Right lobe of liver (tissue), 6 donors: Measurements from ENCODE around the gene MYO16. TPM values are rescaled to one million over a fixed set of nuclear protein-coding genes. Genes with fewer than 3 reads are reported as not detected.

Experiments used
- ATAC-seq, 4 donors: fragments of 200-7000 bp; cut with Tn5 transposase; one replicate each; pipeline ENCODE4 v1.9.1; 2020; ENCODE audit warnings: mild to moderate bottlenecking in 4 of 4, moderate library complexity in 4 of 4
- DNase-seq, 3 donors: peaks; one replicate each; pipeline ENCODE4 v3.0.0-alpha.2; 2020
- H3K27ac ChIP-seq, 3 donors: fragments of 200-600 bp; one replicate each; pipeline ENCODE4 v1.8.0; 2022
- H3K27me3 ChIP-seq, 2 donors: fragments of 200-600 bp; one replicate each; pipeline ENCODE4 v1.8.0; 2022
- H3K36me3 ChIP-seq, 4 donors: fragments of 200-600 bp; sonication (generic) in 1 of 4; one replicate each; pipeline versions ENCODE4 v1.5.1 to v1.8.0; 2017 to 2022; ENCODE audit warnings: control low read depth in 1 of 4
- H3K4me1 ChIP-seq, 4 donors: fragments of 200-600 bp; sonication (generic) in 1 of 4; one replicate each; pipeline versions ENCODE4 v1.5.1 to v1.8.0; 2017 to 2022; ENCODE audit warnings: control low read depth in 1 of 4
- H3K4me3 ChIP-seq, 3 donors: fragments of 200-600 bp; one replicate each; pipeline ENCODE4 v1.8.0; 2022
- H3K9me3 ChIP-seq, 4 donors: fragments of 200-600 bp; sonication (generic) in 1 of 4; one replicate each; pipeline versions ENCODE4 v1.5.1 to v1.8.0; 2017 to 2022; ENCODE audit warnings: control low read depth in 1 of 4
- CTCF ChIP-seq, 4 donors: fragments of 200-600 bp in 3 of 4; fragments of 450-650 bp in 1 of 4; IDR thresholded peaks; one replicate each; pipeline versions ENCODE4 v1.5.1 to v1.8.0; 2016 to 2022; ENCODE audit warnings: antibody characterized with exemption in 4 of 4, mild to moderate bottlenecking in 2 of 4
- POLR2A ChIP-seq: fragments of 450-650 bp; IDR thresholded peaks from one replicate; pipeline ENCODE4 v1.6.1; 2017; ENCODE audit warnings: antibody characterized with exemption, mild to moderate bottlenecking
- WGBS: methylation state at CpG from one replicate; pipeline ENCODE4 v1.1.6; 2018; ENCODE audit warnings: low coverage, low lambda C conversion rate; ENCODE audit not compliant: insufficient coverage; ENCODE audit errors: missing lambda C conversion rate; 5-methylcytosine and 5-hydroxymethylcytosine counted together
- intact Hi-C, 2 donors: fragments of 100-400 bp; cut with DNase I; formaldehyde crosslinking; loops; one replicate each; pipeline versions ENCODE4 v1.11.2 to v1.14.1; 2022
- total RNA-seq, 6 experiments: library from RNA; depleted of rRNA in 2 of 6; stranded (reverse); fragments of >200 nt in 2 of 6; fragmentation: NEBNext Ultra II Directional in 3 of 6; extraction: Animal tissue kit (Norgen Biotek cat#: 25700) in 3 of 6; gene quantifications; one replicate each; pipeline versions ENCODE4 v1.1.0 to v1.2.4, GENCODE V29; 2016 to 2023
- donor health status: DM: no; HTN: yes; CAD: no.
- donor health status: DM: no; HTN: no; CAD: no.
- donor health status: DM: no; HTN: no; CAD: no.
- donor health status: DM: no; HTN: yes; CAD: no.
- donor health status: DM: no; HTN: yes; CAD: no.

Gene MYO16
- total RNA-seq, 6 experiments from 2014 or later = 0.43 to 2.7 (median 0.93) TPM

- no peaks in the 10 kb centered on the region for H3K27me3 ChIP-seq
- H3K36me3 ChIP-seq = no peaks in the 10 kb centered on the region
- intact Hi-C loops = no loop called here
- no peak for TF ChIP-seq CTCF (IDR thresholded peaks at IDR 0.05)
- TF ChIP-seq POLR2A = no peak
- no peak overlapping the region for H3K4me3 ChIP-seq
- H3K27ac ChIP-seq = no peak overlapping the region
- no peak for DNase-seq
- no peaks in the 10 kb centered on the region for H3K4me1 ChIP-seq
- no peaks in the 10 kb centered on the region for H3K9me3 ChIP-seq
- no peak for ATAC-seq
- whole genome bisulfite sequencing = 84% methylated on average over 4 of the region's 4 CpGs
Observed at GRCh38 chr13:108610507-108610906, 18.9 kb upstream of the MYO16 start.

- Histone ChIP-seq H3K4me3 (no peak overlapping the region), H3K9me3 (no peaks in the 10 kb centered on the region), H3K27me3 (no peaks in the 10 kb centered on the region), H3K36me3 (no peaks in the 10 kb centered on the region), H3K27ac (no peak overlapping the region), H3K4me1 (no peaks in the 10 kb centered on the region)
- TF ChIP-seq POLR2A (no peak), CTCF (IDR thresholded peaks at IDR 0.05) (no peak)
- no peak for ATAC-seq
- intact Hi-C loops = no loop called here
- no peak for DNase-seq
- 42% methylated on average over 3 of the region's 3 CpGs for WGBS
Observed at GRCh38 chr13:108615241-108615640, 14.2 kb upstream of the MYO16 start.

- intact Hi-C loops = no loop called here
Observed at GRCh38 chr13:108618233-108618632, 11.2 kb upstream of the MYO16 start.

GRCh38 chr13:108621462-108621861 lies 7.9 kb upstream of the MYO16 start:
- Histone ChIP-seq H3K27me3 (no peaks in the 10 kb centered on the region), H3K27ac (no peak overlapping the region), H3K4me3 (no peak overlapping the region), H3K4me1 (no peaks in the 10 kb centered on the region), H3K9me3 (no peaks in the 10 kb centered on the region), H3K36me3 (no peaks in the 10 kb centered on the region)
- WGBS = 49% methylated on average over 7 of the region's 7 CpGs
- ATAC-seq (no peak), DNase-seq (no peak)
- intact Hi-C loops = no loop called here
- TF ChIP-seq POLR2A (no peak), CTCF (IDR thresholded peaks at IDR 0.05) (no peak)

More at GRCh38 chr13:108618233-108618632, 11.2 kb upstream of the MYO16 start:
- no peaks in the 10 kb centered on the region for H3K9me3 ChIP-seq
- H3K27ac ChIP-seq = no peak overlapping the region
- H3K4me1 ChIP-seq = no peaks in the 10 kb centered on the region
- ATAC-seq = no peak
- no peak overlapping the region for H3K4me3 ChIP-seq
- no peaks in the 10 kb centered on the region for H3K27me3 ChIP-seq
- WGBS = no CpG with 5 or more reads among the region's 1 CpG
- no peak for TF ChIP-seq POLR2A
- no peak for TF ChIP-seq CTCF (IDR thresholded peaks at IDR 0.05)
- DNase-seq = no peak
- H3K36me3 ChIP-seq = no peaks in the 10 kb centered on the region

- DNase-seq (no peak), ATAC-seq (no peak)
- H3K27ac ChIP-seq = no peak overlapping the region
- H3K9me3 ChIP-seq = no peaks in the 10 kb centered on the region
- no peaks in the 10 kb centered on the region for H3K27me3 ChIP-seq
- 76% methylated on average over 3 of the region's 3 CpGs for WGBS
- no peaks in the 10 kb centered on the region for H3K4me1 ChIP-seq
- no peaks in the 10 kb centered on the region for H3K36me3 ChIP-seq
- intact Hi-C loops = no loop called here
- TF ChIP-seq POLR2A (no peak), CTCF (IDR thresholded peaks at IDR 0.05) (no peak)
- no peak overlapping the region for H3K4me3 ChIP-seq
Observed at GRCh38 chr13:108624108-108624507, 5.3 kb upstream of the MYO16 start.
